ENCODE results near the gene AP1S3.
"Not testable (repeated sequence)": the region's sequence is repeated elsewhere in the genome, so short reads cannot be mapped to it uniquely, and the experiment has no call there.

Gene AP1S3

DNA sequence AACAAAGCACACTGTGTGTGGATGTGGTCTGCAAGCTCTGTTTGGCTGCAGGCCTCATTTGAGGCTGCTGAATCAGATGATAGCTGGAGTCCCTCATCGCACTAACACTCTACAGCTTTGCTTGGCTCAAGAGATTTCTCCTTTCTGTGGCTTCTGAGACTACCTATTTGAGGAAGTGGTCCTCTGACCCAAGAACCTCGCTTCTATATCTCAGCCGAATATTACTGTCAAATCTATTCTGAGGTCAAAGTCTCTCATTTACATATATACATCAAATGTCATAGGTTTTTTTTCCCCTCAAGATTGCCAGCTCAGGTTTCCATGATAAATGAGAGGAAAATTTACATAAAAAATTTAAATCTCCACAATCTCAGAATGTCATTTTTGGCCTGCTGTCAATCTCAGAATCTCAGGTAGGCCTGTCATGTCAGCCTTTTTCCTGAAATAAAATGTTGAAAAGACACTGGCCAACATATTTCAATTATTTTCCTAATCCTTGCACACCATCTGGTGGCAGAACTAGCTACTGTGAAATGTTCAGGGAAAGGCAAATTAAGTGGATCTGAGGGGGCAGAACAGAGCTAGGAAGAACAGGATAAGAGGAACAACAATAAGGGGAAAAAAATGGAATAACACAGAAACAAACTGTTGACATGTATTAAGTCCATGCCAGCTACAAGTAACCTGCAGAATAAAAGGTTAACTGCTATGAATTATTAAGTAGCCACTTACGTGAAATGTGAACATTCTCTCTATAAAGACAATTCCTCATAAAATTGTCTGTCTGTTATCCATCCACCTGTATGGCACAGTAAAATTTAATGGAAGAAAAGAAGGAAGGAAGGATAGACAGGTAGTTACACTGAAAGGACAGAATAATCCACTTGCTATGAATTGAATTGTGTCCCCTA, 39.3 kb downstream of the AP1S3 start:
- peak; percentile 37 for DNase-seq

DNA sequence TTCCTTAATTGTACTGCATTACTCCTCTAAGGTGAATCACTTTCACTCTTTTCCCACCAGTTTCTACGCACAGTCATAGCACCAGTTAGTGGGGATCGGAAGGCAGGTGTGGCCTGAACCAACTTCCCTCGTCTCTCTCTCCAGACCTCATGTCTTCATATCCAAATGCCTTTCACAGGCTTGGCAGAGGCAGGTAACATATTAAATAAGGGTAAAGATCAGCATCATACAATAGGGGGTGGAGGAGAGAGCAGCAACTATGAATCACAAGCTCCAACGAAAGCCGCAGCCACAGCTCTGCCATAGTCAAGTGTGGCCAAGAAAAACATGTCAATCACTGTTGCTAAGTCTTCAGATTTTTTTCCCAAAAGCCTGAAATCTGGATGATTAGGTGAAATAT, 40.3 kb downstream of the AP1S3 start:
- no peak for DNase-seq

DNA sequence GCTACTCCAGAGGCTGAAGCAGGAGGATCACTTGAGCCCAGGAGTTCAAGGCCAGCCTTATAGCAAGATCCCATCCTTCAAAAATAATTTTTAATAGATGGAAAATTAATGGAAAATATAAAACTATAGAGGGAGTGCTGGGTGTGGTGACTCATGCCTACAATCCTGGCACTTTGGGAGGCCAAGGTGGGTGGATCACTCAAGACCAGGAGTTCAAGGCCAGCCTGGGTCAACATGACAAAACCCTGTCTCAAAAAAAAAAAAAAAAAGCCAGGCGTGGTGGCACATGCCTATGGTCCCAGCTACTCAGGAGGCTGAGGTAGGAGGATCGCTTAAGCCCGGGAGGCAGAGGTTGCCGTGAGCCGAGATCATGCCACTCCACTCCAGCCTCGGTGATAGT, 48.0 kb downstream of the AP1S3 start:
- no peak for DNase-seq

DNA sequence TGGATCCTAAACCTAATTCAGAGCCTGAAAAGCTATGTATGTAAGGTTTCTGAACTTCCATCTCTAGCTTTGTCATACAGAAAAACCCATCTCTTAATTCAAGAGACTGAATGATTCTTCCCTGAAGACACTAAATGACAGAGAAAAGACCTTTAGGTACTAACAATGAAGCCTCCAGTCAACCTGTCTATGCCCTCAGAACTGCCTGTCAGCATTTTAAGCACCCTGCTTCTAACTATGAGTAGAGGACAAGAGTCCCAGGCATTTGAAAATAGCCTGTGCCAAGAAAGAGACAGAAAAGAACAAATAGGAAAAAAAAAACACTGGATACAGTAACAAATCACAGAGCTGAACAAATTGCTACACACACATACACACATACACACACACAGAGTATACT, 48.6 kb downstream of the AP1S3 start:
- no peak for DNase-seq

DNA sequence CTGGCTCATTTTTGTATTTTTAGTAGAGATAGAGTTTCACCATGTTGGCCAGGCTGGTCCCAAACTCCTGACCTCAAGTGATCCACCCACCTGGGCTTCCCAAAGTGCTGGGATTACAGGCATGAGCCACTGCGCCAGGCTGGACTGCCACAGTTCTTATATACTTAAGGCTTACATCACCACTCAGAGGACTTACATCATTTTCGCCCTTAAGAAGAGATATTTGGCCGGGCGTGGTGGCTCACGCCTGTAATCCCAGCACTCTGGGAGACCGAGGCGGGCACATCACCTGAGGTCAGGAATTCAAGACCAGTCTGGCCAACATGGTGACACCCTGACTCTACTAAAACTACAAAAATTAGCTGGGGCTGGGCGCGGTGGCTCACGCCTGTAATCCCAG, 49.3 kb downstream of the AP1S3 start:
- not testable (repeated sequence) for DNase-seq

DNA sequence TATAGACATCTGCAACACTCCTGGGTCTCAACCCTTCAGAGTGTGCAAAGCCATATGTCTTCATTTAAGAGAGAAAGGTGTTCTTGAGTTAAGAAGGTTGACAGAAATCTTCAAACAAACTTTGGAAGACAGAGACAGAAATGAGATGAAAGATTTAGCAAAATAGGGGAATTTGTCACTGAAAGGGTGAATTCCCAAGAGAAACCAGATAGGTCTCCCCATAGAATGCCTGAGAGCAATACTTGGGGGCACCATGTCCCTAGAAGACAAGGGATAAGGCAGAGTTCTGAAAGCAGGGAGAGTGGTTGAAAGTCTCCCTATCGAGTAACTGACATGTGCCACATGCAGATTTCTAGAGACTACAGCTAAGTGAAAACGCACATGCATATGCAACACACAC, 50.0 kb downstream of the AP1S3 start:
- DNase-seq: no peak

GRCh38 chr2:223786943-223787342, 50.4 kb downstream of the AP1S3 start:
- no peak for DNase-seq

GRCh38 chr2:223786236-223786635, 51.1 kb downstream of the AP1S3 start:
- DNase-seq: no peak

DNA sequence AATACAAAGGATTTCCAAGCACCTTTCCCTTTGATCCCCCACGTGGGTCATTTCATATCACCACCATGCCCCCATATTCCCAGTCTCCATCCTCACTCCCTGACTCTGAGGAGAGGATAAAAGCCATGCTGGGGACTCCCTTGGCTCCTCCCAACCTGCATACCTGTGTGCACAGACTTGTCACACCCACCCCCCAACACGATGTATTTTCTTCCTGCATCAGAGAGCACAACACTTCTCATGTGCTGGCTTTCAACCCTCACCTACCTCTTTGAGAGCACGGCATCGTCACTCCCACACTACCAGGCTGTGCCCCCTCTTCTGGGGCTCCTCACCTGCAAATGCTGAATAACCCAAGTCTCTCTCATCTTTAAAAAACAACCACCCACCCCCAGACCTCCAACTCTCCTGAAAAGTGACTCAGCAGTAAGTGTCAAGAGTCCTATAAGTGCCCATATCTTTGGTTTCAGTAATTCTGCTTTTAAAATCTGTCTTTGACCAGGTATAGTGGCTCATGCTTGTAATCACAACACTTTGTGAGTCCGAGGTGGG, 53.1 kb downstream of the AP1S3 start:
- no peak for DNase-seq

DNA sequence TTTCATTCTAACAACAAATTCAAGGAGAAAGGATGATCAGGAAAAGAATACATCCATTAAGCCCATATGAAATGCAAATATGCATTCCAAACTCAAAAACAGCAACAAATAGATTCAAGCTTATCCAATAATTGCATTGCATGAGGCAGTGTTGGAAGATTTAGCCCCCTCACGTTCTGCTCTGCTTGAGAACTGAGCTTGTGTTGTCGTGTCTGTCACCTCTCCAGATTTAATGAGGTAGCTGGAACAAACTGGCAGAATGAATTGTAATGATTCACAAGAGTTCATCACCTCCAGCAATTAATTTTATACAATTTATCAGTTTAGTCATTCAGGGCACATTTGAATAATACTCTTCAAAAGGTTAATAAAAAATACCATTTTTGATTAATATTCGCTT, 54.8 kb downstream of the AP1S3 start:
- no peak for DNase-seq

DNA sequence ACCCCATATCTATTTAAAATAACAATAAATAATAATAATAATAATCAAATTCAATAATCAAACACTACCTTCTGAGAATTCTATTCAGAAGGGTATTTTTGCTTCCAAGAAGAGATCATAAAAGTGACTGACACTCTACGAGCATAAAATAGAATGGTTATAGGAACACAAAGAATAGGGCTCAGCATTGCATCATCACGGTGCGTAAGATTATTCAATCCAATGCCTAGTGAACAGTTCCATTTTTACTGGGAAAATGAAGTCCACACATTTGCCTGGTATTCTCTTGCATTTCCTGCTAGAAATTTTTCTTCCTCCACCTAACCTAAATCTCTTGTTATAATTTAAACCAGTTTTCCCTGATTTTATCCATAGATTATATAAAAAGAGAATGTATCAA, 55.8 kb downstream of the AP1S3 start:
- DNase-seq: no peak

GRCh38 chr2:223779877-223780276, 57.5 kb downstream of the AP1S3 start:
- DNase-seq: peak; percentile 83

DNA sequence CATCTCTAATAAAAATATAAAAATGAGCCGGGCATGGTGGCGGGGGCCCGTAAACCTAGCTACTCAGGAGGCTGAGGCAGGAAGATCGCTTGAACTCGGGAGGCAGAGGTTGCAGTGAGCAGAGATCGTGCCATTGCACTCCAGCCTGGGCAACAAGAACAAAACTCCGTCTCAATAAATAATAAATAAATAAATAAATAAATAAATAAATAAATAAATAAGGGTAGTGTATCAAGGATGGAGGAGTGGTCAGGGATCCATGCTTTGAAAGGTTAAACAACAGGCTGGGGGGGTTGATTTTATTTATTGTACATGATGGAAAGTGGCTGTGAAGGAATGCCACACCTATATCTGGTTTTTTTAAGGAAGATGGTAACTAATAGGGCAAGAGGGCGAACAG, 63.2 kb downstream of the AP1S3 start:
- DNase-seq: no peak

- DNase-seq: no peak
Measured at GRCh38 chr2:223772363-223772762, 65.0 kb downstream of the AP1S3 start.

DNA sequence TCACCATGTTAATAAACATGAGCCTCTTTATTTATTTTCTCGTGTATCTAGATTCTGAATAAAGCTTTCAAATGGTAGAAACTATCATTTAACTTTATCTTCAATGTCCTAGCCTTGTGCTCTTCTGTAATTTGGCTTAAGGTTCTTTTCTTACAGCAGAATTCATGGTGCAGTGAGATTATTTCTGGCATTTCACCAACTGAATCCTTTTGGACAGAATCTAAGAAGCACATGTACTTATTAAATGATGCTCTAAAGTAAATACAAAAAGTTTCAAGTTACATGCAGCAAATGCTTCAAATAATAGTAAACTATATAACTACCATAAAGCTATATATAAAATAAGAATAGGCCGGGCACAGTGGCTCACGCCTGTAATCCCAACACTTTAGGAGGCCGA, 65.9 kb downstream of the AP1S3 start:
- DNase-seq: no peak

DNA sequence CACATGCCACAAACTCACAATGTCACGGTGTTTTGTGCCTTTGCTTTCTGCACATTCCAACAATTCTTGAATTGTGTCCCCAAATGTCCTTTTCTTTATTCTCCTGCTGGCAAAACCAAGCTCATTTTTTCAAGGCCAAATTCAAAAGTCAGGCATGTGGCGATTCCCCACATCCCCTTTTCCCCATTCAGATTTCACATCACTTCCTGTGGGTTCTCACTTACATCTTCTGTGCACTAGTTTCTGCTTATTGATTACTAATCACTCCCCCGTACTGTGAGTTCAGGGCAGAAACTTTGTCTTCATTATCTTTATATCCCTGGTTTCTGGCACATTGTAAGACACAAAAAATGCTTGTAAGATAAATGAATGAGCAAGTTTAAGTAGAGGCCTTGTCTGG, 69.2 kb downstream of the AP1S3 start:
- DNase-seq: no peak

GRCh38 chr2:223767341-223767740, 70.0 kb downstream of the AP1S3 start:
- no peak for DNase-seq

GRCh38 chr2:223765221-223765785, 72.1 kb downstream of the AP1S3 start:
- DNase-seq: no peak

GRCh38 chr2:223764796-223765195, 72.6 kb downstream of the AP1S3 start:
- no peak for DNase-seq

- no peak for DNase-seq
Measured at GRCh38 chr2:223762853-223763252, 74.5 kb downstream of the AP1S3 start.

GRCh38 chr2:223761746-223762145, 75.6 kb downstream of the AP1S3 start:
- not testable (repeated sequence) for DNase-seq

DNA sequence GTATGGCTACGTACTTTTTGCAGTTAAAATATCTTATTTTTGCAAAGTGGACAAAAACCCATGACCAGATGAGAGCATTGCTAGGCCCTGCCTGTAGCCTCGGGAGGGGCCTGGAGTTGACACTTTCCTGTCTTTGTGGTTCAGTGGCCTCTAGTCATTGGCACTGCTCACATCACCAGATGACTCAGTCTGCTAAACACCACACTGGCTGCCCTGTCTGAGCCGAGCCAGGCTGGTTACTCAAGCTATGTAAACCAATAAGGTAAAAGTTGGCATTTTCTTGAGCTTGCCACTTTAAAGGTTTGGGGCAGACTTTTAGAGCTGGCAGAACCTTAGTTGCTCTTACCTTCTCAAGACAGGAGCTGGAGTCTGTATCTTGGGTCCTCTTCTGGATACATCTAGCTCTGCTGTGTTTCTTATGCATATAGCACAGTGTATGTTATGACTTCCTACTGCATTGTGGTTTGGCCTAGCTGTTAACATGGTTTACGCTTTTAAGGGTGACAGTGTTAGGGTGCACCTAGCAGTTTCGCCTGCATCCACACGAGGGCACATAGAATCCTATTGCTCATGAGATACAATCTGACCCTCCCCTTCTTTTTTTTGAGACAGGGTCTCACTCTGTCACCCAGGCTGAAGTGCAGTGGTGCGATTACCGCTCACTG, 76.4 kb downstream of the AP1S3 start:
- peak; percentile 43 for DNase-seq

GRCh38 chr2:223759569-223760430, 77.6 kb downstream of the AP1S3 start:
- no peak for DNase-seq
